Stimulated activated CD8-positive, alpha-beta memory T cell treated with anti-CD3 and anti-CD28 coated beads, Interleukin-7, amount 100 ng/mL, for 48 hours (primary cell): ENCODE results near the gene FOXL3.
"Not testable (repeated sequence)": the region's sequence is repeated elsewhere in the genome, so short reads cannot be mapped to it uniquely, and the experiment has no call there.

Experiments used
- DNase-seq, 2 donors: peaks; one replicate each; pipeline ENCODE4 v3.0.0-alpha.2; 2020; ENCODE audit warnings: low read depth in 1 of 2; ENCODE audit errors: extremely low read depth in 1 of 2

Gene FOXL3

GRCh38 chr7:286266-286665, 3.7 kb upstream of the FOXL3 start:
- DNase-seq, result no peak

- no peak for DNase-seq
These were observed 1.3 kb upstream of the FOXL3 start for GRCh38 chr7:288671-289101.

- DNase-seq, result no peak
These were observed 688 bp upstream of the FOXL3 start for GRCh38 chr7:289209-289755.

- DNase-seq, result no peak
These were observed 793 bp downstream of the FOXL3 start for GRCh38 chr7:290554-291372.

- DNase-seq, result no peak
These were observed 1.6 kb downstream of the FOXL3 start for GRCh38 chr7:291373-292092.

- no peak for DNase-seq
These were observed 2.3 kb downstream of the FOXL3 start for GRCh38 chr7:292226-292625.

- DNase-seq, result no peak
These were observed 2.9 kb downstream of the FOXL3 start for GRCh38 chr7:292826-293225.

- no peak for DNase-seq
These were observed 3.9 kb downstream of the FOXL3 start for GRCh38 chr7:293681-294439.

- DNase-seq, result no peak
These were observed 4.6 kb downstream of the FOXL3 start for GRCh38 chr7:294440-295154.

GRCh38 chr7:295155-296154, 5.5 kb downstream of the FOXL3 start:
- DNase-seq, result no peak

GRCh38 chr7:296373-296945, 6.5 kb downstream of the FOXL3 start:
- no peak for DNase-seq

GRCh38 chr7:297141-297540, 7.2 kb downstream of the FOXL3 start:
- DNase-seq, result not testable (repeated sequence)

- no peak for DNase-seq
These were observed 7.8 kb downstream of the FOXL3 start for GRCh38 chr7:297611-298374.

- no peak for DNase-seq
These were observed 8.4 kb downstream of the FOXL3 start for GRCh38 chr7:298375-298702.

- DNase-seq, result no peak
These were observed 8.8 kb downstream of the FOXL3 start for GRCh38 chr7:298743-299142.

- no peak for DNase-seq
These were observed 9.2 kb downstream of the FOXL3 start for GRCh38 chr7:299169-299568.

GRCh38 chr7:299628-300027, 9.7 kb downstream of the FOXL3 start:
- no peak for DNase-seq

GRCh38 chr7:300048-300447, 10.1 kb downstream of the FOXL3 start:
- no peak for DNase-seq
